IPS-NIHi7 (cell line): ENCODE results near the gene KHDRBS2.

ENCODE experiments used
- DNase-seq: peaks from one replicate; pipeline ENCODE4 v3.0.0; 2012; ENCODE audit warnings: mixed read lengths; ENCODE audit errors: extremely low spot score

Gene KHDRBS2

GRCh38 chr6:62175195-62175594, 110.8 kb downstream of the KHDRBS2 start:
- no peak for DNase-seq

GRCh38 chr6:62174548-62174947, 111.5 kb downstream of the KHDRBS2 start:
- no peak for DNase-seq

DNA sequence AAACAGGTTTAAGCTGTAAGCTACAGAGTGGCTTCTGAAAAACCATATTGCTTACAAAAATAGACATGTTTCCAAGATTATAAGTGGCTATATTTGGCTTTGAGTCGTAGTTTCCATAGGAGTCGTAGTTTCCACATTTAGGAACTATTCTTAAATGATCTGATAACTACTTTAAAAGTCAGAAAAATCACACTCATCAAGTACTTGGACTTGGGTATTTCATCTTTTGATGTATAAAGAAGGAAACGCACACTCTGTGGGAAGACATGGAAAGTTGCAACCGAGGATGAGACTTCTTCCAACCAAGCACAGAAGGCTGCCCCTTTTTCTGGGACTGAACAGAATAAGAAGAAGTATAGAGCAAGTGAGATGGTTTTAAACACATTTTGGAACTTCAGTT, 118.3 kb downstream of the KHDRBS2 start:
- no peak for DNase-seq

- DNase-seq = no peak
These were observed 123.2 kb downstream of the KHDRBS2 start for GRCh38 chr6:62162858-62163257.

- DNase-seq = no peak
These were observed 133.2 kb downstream of the KHDRBS2 start for GRCh38 chr6:62152796-62153195.

GRCh38 chr6:62150048-62150663, 135.9 kb downstream of the KHDRBS2 start:
- DNase-seq = peak; percentile 55

DNA sequence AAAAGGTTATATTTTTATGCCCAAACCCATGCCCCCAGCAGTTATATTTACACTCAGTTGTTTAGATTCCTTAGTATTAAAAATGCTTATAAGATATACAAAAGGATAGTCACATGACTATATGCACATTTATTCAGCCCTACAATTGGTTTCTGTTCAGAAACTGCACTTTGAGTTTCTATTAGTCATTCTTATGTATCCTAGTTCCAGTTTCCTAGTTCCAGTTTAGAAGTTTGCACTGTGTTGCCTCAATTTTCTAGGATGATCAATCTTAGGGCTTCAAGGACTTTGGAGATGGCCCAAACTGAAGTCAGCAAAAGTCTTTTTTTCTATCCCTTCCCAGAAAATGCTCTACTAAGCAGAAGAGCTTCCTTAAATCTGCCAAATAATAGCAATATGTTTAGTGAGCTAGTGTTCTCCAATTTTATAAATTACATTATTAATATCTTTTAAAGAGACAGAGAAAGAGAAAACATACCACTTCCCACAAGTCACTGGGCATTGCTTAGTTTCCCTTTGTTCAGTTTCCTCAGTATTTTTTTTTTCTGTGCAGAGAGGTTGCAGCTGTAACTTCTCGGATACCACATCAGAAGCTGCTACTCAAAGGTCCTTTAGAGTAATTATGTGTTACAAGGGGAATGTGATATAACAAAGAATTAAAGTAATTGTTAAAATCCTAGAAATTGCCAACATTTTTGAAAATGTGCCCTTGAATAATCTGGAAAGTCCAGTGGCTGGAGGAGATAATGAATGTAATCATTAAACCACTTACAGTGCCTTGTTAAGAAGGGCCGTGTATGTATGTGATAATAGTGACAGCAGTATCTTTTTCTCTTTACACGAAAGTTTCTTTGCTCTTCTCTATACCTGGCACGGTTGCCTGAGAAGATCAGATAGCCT, 138.8 kb downstream of the KHDRBS2 start:
- DNase-seq = no peak

GRCh38 chr6:62129127-62129526, 156.9 kb downstream of the KHDRBS2 start:
- DNase-seq = no peak

GRCh38 chr6:62119401-62119800, 166.6 kb downstream of the KHDRBS2 start:
- no peak for DNase-seq

GRCh38 chr6:62103186-62103859, 182.7 kb downstream of the KHDRBS2 start:
- DNase-seq = no peak

DNA sequence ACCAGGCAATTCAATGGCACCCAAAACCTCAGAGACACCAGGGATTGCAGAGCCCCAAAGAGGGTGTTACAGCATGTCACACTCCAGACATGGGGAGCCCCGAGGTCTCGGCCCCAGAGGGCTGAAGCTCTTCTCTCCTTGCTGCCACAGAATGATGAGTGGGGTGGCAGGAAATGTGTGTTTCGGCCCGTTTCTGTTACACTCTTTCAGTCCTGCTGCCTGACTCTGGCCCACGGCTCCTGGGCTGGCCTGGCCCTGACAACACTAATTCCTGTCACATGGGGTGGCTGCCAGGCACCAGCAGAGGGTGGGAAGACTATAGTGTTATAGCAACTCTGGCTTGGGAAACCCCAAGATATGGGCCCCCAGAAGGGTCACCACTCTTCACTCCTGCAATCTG, 183.6 kb downstream of the KHDRBS2 start:
- DNase-seq = no peak

DNA sequence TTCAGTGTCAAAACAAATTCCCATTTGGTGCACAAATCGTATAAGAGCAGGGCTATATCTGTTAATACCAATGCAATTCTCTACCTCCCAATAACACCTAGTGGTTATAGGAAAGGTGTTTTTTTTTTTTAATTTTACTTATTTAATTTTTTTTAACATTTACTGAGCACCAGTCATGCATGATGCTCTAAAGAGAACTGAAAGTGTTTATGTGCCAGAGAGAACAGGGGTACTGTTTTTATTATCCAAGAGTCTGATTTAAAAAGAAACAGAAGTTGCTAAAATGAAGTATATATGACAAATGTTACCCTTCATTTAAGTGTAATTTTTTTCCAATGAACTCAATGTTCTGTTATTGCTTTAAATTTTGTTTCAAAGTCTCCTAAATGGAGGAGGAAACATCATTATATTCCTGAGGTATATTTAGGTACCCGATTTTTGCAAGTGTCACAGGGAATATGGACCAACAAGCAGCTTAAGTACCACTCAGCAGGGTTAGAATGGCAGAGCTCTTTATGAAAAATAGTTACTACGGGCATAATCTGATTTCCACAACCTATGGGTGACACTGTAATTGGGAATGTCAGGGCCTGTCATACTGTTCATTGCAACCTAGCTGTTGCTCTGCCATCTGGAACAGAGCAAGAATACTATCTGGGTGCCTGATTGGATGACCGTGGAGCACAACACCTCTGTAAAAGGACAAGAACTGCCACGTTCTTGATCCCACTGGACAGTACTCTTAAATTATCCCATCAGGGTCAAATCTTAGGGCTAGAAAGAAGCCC, 195.4 kb downstream of the KHDRBS2 start:
- DNase-seq = no peak

DNA sequence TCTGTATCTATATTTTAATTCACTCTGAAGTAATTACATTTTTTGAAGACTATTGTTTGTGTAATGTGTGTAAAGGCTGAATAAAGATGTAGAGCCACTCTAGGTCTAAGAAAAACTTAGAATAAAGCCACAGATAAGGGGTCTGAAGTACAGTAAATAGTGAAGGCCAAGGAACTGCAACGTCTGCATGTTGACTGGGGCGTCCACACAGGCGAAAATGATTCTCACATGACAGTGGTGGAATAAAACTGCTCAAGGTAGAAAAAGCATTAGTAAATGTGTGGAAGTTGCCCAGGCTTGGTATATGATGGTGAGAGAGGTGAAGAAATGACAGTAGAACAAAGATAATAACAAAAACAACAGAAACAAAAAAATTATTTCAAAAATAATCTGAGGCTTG, 196.2 kb downstream of the KHDRBS2 start:
- no peak for DNase-seq

DNA sequence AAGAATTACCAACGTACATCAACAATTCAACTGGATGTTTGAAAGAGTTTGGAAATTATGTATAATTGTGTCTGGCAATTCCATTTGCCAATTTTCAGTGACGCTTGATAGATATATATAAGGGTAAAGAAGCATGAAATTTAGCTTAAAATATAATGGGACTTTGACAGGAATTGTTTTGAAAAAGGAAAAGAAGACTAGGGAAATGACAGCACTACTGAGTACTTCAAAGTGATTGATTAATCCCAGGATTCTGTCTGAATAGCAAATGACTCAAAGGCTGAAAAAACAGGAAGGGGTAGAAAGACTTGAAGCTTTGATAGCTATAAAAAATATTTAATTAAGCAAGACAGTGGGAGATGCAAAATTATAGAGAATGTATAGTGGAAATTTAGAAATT, 200.0 kb downstream of the KHDRBS2 start:
- no peak for DNase-seq

- DNase-seq = no peak
These were observed 210.2 kb downstream of the KHDRBS2 start for GRCh38 chr6:62075869-62076268.

- no peak for DNase-seq
These were observed 226.1 kb downstream of the KHDRBS2 start for GRCh38 chr6:62059901-62060300.

- no peak for DNase-seq
These were observed 228.7 kb downstream of the KHDRBS2 start for GRCh38 chr6:62057300-62057699.

DNA sequence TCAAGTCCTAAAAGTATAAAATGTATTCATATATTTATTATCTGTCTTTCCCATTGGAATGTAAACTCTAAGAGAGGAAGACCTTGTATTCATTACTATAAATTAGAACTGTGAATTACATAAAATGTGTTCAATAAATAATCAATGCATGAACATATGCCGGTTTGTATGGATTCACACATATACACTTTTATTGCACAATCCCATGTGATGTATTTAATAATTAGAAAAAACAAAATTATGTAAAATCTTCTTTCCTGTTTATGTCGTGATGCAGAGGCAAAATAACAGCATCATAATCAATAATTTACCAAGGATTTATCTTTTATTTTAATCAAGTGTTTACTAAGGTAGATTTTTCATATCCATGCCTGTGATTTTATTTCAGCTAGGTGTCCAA, 240.5 kb downstream of the KHDRBS2 start:
- DNase-seq = no peak

DNA sequence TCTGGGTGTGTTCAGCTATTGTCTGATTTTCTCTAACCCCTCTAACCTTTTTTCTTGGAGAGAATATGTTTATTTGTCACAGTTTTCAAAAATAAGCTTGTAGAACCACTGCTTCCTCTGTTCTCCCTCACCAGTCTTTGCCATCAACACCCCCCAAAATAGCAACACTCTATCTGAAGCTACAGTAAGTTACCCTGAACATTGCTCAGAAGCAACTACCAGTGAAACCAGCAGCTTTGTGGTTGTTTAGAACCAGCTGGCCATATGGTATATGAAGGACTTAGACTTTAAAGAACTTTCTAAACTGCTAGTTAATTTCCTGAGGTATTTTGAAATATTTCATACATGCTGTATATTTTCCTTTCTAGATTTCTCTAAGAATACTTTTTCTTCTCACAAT, 242.9 kb downstream of the KHDRBS2 start:
- no peak for DNase-seq

DNA sequence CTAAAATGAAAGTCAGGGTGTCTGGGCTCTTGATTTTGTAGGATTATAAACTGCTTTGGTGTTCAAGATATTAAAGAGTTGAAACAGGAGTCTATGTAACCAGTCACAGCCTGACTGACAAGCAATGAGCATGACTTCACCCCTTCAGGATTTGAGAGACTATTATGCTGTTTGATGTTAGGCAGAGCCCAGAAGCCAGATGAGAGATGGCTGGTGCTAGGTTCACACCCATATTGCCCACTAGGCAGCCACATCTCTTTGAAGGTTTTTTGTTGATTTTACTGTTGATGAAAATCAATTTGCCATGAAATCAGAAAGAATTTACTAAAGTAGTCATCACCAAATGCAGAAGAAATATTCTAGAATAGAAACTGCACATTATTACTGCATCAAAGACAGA, 243.6 kb downstream of the KHDRBS2 start:
- no peak for DNase-seq

- DNase-seq = no peak
These were observed 246.4 kb downstream of the KHDRBS2 start for GRCh38 chr6:62039605-62040004.

DNA sequence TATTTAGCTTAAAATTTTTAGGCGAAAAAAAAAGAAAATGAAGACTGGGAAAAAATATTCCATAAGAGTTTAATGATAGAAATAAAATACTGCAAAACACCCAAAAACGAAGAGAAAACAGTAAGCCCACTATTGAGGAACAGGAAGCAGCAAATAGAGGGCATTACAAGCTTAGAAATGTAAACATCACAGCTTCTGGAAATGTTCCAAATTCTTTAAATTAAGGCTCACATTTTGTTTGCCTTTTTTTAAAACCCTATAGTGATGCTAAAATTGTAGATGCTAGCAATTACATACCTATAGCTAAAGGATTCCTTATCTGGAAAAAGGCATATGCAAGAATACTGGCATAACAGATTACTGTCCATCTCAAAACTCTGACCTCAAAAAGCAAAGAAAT, 248.6 kb downstream of the KHDRBS2 start:
- DNase-seq = no peak
